WTC11 (cell line): ENCODE data around the gene RABGGTA. TPM values are rescaled to one million over a fixed set of nuclear protein-coding genes. Genes with fewer than 3 reads are reported as not detected.
"Not testable (repeated sequence)": the region's sequence is repeated elsewhere in the genome, so short reads cannot be mapped to it uniquely, and the experiment has no call there.

ENCODE experiments used
- ATAC-seq: fragments of 200-7000 bp; cut with Tn5 transposase; 2 replicates; pipeline ENCODE4 v1.10.0; 2021; ENCODE audit warnings: mild to moderate bottlenecking, moderate library complexity
- CTCF ChIA-PET: fragments of 300-600 bp; sonication (Branson Sonifier 250); formaldehyde crosslinking; loops from one replicate; lab custom pipeline; 2021; ENCODE audit warnings: antibody characterized with exemption; lab: Charles Lee
- POLR2A ChIA-PET: fragments of 350-600 bp; sonication (Branson Sonifier 250); formaldehyde crosslinking; loops from one replicate; lab custom pipeline; 2021; ENCODE audit warnings: antibody characterized with exemption; lab: Charles Lee
- DNase-seq: peaks from one replicate; pipeline ENCODE4 v3.0.0; 2021; ENCODE audit warnings: low spot score
- H3K27ac Mint-ChIP-seq: 2 replicates; pipeline ENCODE4 v1.8.0; 2021; ENCODE audit warnings: mixed read lengths
- H3K27me3 Mint-ChIP-seq: 2 replicates; pipeline ENCODE4 v1.8.0; 2021; ENCODE audit warnings: low read depth, mild to moderate bottlenecking, moderate library complexity, mixed read lengths
- H3K36me3 Mint-ChIP-seq: 2 replicates; pipeline ENCODE4 v1.8.0; 2021; ENCODE audit warnings: mixed read lengths
- H3K4me1 Mint-ChIP-seq: 2 replicates; pipeline ENCODE4 v1.8.0; 2022; ENCODE audit warnings: mixed read lengths
- H3K4me3 Mint-ChIP-seq: 2 replicates; pipeline ENCODE4 v1.8.0; 2021; ENCODE audit warnings: mild to moderate bottlenecking, moderate library complexity, mixed read lengths
- H3K9me3 Mint-ChIP-seq: 2 replicates; pipeline ENCODE4 v1.8.0; 2021; ENCODE audit warnings: mixed read lengths
- AR ChIP-seq: fragments of 250-450 bp; sonication (Bioruptor Pico); IDR thresholded peaks from 2 replicates; pipeline ENCODE4 v1.9.0; 2021; ENCODE audit warnings: mild to moderate bottlenecking
- ATF2 ChIP-seq: sonication (generic); formaldehyde crosslinking; IDR thresholded peaks from 2 replicates; pipeline ENCODE4 v1.8.1; 2022; ENCODE audit warnings: low read depth, missing genetic modification reagents, borderline replicate concordance
- CDX4 ChIP-seq: fragments of 250-450 bp; sonication (Bioruptor Pico); IDR thresholded peaks from 2 replicates; pipeline ENCODE4 v1.9.0; 2021; ENCODE audit warnings: moderate library complexity, mild to moderate bottlenecking, inconsistent platforms, borderline replicate concordance
- CREB1 ChIP-seq: sonication (generic); formaldehyde crosslinking; IDR thresholded peaks from 2 replicates; pipeline ENCODE4 v1.8.0; 2023; ENCODE audit warnings: mild to moderate bottlenecking, missing genetic modification reagents
- E2F4 ChIP-seq: sonication (generic); formaldehyde crosslinking; IDR thresholded peaks from 2 replicates; pipeline ENCODE4 v1.8.1; 2022; ENCODE audit warnings: low read depth, mild to moderate bottlenecking, moderate library complexity, missing genetic modification reagents, borderline replicate concordance
- ELF4 ChIP-seq: sonication (generic); formaldehyde crosslinking; IDR thresholded peaks from 2 replicates; pipeline ENCODE4 v1.8.1; 2022; ENCODE audit warnings: low read depth, mild to moderate bottlenecking, moderate library complexity, missing genetic modification reagents
- ERG ChIP-seq: fragments of 250-450 bp; sonication (Bioruptor Pico); IDR thresholded peaks from 2 replicates; pipeline ENCODE4 v1.8.0; 2021; ENCODE audit warnings: mild to moderate bottlenecking
- ETV6 ChIP-seq: sonication (generic); formaldehyde crosslinking; IDR thresholded peaks from 2 replicates; pipeline ENCODE4 v1.8.1; 2022; ENCODE audit warnings: mild to moderate bottlenecking, missing genetic modification reagents
- FOXK1 ChIP-seq: sonication (generic); formaldehyde crosslinking; IDR thresholded peaks from 2 replicates; pipeline ENCODE4 v1.8.0; 2022; ENCODE audit warnings: mild to moderate bottlenecking, moderate library complexity, missing genetic modification reagents
- HMGA2 ChIP-seq: fragments of 250-450 bp; sonication (Bioruptor Pico); IDR thresholded peaks from 2 replicates; pipeline ENCODE4 v1.4.0; 2021; ENCODE audit warnings: mild to moderate bottlenecking, moderate library complexity
- IRF1 ChIP-seq: sonication (generic); formaldehyde crosslinking; IDR thresholded peaks from 2 replicates; pipeline ENCODE4 v1.8.0; 2023; ENCODE audit warnings: missing genetic modification reagents
- JUN ChIP-seq: sonication (generic); formaldehyde crosslinking; IDR thresholded peaks from 2 replicates; pipeline ENCODE4 v1.8.0; 2023; ENCODE audit warnings: mild to moderate bottlenecking, missing genetic modification reagents
- MXD4 ChIP-seq: fragments of 250-450 bp; sonication (Bioruptor Pico); IDR thresholded peaks from 2 replicates; pipeline ENCODE4 v1.8.0; 2021; ENCODE audit warnings: mild to moderate bottlenecking, moderate library complexity, borderline replicate concordance
- RELA ChIP-seq: sonication (generic); formaldehyde crosslinking; IDR thresholded peaks from 2 replicates; pipeline ENCODE4 v1.8.1; 2022; ENCODE audit warnings: missing genetic modification reagents, mild to moderate bottlenecking, borderline replicate concordance
- TCF7 ChIP-seq: sonication (generic); formaldehyde crosslinking; IDR thresholded peaks from 2 replicates; pipeline ENCODE4 v1.8.0; 2022; ENCODE audit warnings: mild to moderate bottlenecking, low read depth, missing genetic modification reagents, moderate library complexity
- TEAD1 ChIP-seq: sonication (generic); formaldehyde crosslinking; IDR thresholded peaks from 2 replicates; pipeline ENCODE4 v1.8.0; 2022; ENCODE audit warnings: mild to moderate bottlenecking, missing genetic modification reagents
- ZBTB21 ChIP-seq: sonication (generic); formaldehyde crosslinking; IDR thresholded peaks from 2 replicates; pipeline ENCODE4 v1.8.1; 2023; ENCODE audit warnings: mild to moderate bottlenecking, missing genetic modification reagents, borderline replicate concordance
- ZBTB43 ChIP-seq: sonication (generic); formaldehyde crosslinking; IDR thresholded peaks from 2 replicates; pipeline ENCODE4 v1.8.1; 2023; ENCODE audit warnings: mild to moderate bottlenecking, missing genetic modification reagents
- ZNF138 ChIP-seq: sonication (generic); formaldehyde crosslinking; conservative IDR thresholded peaks from 2 replicates; pipeline ENCODE4 v1.8.1; 2022; ENCODE audit warnings: mild to moderate bottlenecking, moderate library complexity, missing genetic modification reagents
- total RNA-seq: library from RNA; stranded (reverse); gene quantifications from 3 replicates; pipeline ENCODE4 v1.2.3, GENCODE V29; 2021

The RABGGTA gene
- total RNA-seq, 1 experiment from 2014 or later = 27.1 TPM

- TF ChIP-seq CDX4 (no peak), ZBTB43 (CRISPR knock-in tag) (no peak), ETV6 (CRISPR knock-in tag) (no peak), FOXK1 (CRISPR knock-in tag) (no peak), E2F4 (CRISPR knock-in tag) (no peak), IRF1 (CRISPR knock-in tag) (no peak), TEAD1 (CRISPR knock-in tag) (no peak)
- Mint-ChIP-seq H3K27ac (no peak overlapping the region), H3K36me3 (no peaks in the 10 kb centered on the region), H3K9me3 (no peaks in the 10 kb centered on the region), H3K4me3 (no peak overlapping the region), H3K27me3 (peaks cover 23% of the 10 kb centered on the region), H3K4me1 (peaks cover 10% of the 10 kb centered on the region)
- no peak for ATAC-seq
- no peak for DNase-seq
- ChIA-PET CTCF (interaction anchor here (0.7 to 2.9 kb wide), 2 partner anchors 50 to 62 kb away, joined by 3 to 12 read pairs; no protein-coding TSS in a partner anchor), POLR2A (interaction anchor here (0.6 to 1.2 kb wide), 2 partner anchors 18 to 183 kb away, joined by 3 to 5 read pairs; partner anchors contain the start of gene KHNYN)
These were observed 24.6 kb downstream of the RABGGTA start for GRCh38 chr14:24246765-24247212.

GRCh38 chr14:24245350-24245749, 26.0 kb downstream of the RABGGTA start:
- POLR2A ChIA-PET, H3K9me3 Mint-ChIP-seq, H3K36me3 Mint-ChIP-seq, H3K4me3 Mint-ChIP-seq, ATAC-seq, DNase-seq, H3K27ac Mint-ChIP-seq: not testable (repeated sequence)
- H3K27me3 Mint-ChIP-seq = peaks cover 23% of the 10 kb centered on the region
- H3K4me1 Mint-ChIP-seq = peaks cover 13% of the 10 kb centered on the region
- CTCF ChIA-PET = interaction anchor here (1.5 to 4.7 kb wide), 4 partner anchors 25 to 62 kb away, joined by 4 to 77 read pairs (median 12); partner anchors contain the start of genes CIDEB and RABGGTA

GRCh38 chr14:24243336-24243836, 28.0 kb downstream of the RABGGTA start:
- no peaks in the 10 kb centered on the region for H3K9me3 Mint-ChIP-seq
- H3K27ac Mint-ChIP-seq = peak overlapping the region; percentile 97
- ATAC-seq (no peak; the same call in 1 of the 2 replicates), DNase-seq (no peak)
- POLR2A ChIA-PET = interaction anchor here (0.6 to 2.2 kb wide), 10 partner anchors 28 to 188 kb away, joined by 3 to 21 read pairs (median 8); partner anchors contain the start of genes CHMP4A, DHRS1, IPO4 and LTB4R
- H3K36me3 Mint-ChIP-seq = peaks cover 23% of the 10 kb centered on the region
- peaks cover 13% of the 10 kb centered on the region for H3K4me1 Mint-ChIP-seq
- CTCF ChIA-PET = interaction anchor here (0.6 to 5.1 kb wide), 28 partner anchors 8 to 1286 kb away, joined by 3 to 165 read pairs (median 10); partner anchors contain the start of genes ADCY4, CBLN3, CHMP4A and CIDEB
- H3K4me3 Mint-ChIP-seq = peak overlapping the region; percentile 93
- peaks cover 23% of the 10 kb centered on the region for H3K27me3 Mint-ChIP-seq
- TF ChIP-seq ERG (CRISPR knock-in tag) (no peak), JUN (no peak), MXD4 (CRISPR knock-in tag) (no peak), TCF7 (CRISPR knock-in tag) (no peak), AR (CRISPR knock-in tag) (no peak), CREB1 (no peak), ZBTB43 (CRISPR knock-in tag) (no peak), ATF2 (CRISPR knock-in tag) (no peak), ETV6 (CRISPR knock-in tag) (no peak), ELF4 (CRISPR knock-in tag) (no peak), HMGA2 (CRISPR knock-in tag) (no peak), ZBTB21 (no peak), RELA (CRISPR knock-in tag) (no peak), ZNF138 (no peak)
